DOHH2 (cell line): ENCODE results near the gene TLK2.
A peak's percentile ranks its signal among the peaks of the same experiment; 100 is the strongest.
"Not testable (repeated sequence)": the region's sequence is repeated elsewhere in the genome, so short reads cannot be mapped to it uniquely, and the experiment has no call there.

Experiments used
- H3F3A ChIP-seq: fragments of 200-600 bp; sonication (generic), shearing (Covaris generic); 2 replicates; pipeline ENCODE4 v1.6.0; 2016; ENCODE audit warnings: antibody characterized with exemption, mild to moderate bottlenecking; ENCODE audit not compliant: control insufficient read depth, insufficient read depth
- H3K27ac ChIP-seq: fragments of 200-600 bp; sonication (generic); 2 replicates; pipeline ENCODE4 v1.5.1; 2014; ENCODE audit warnings: low read depth, mild to moderate bottlenecking, low read length, moderate library complexity
- H3K27me3 ChIP-seq: fragments of 200-600 bp; sonication (generic); 2 replicates; pipeline ENCODE4 v1.6.1; 2014; ENCODE audit warnings: mild to moderate bottlenecking, low read length, mixed read lengths; ENCODE audit not compliant: control insufficient read depth
- H3K36me3 ChIP-seq: fragments of 200-600 bp; sonication (generic); 2 replicates; pipeline ENCODE4 v1.6.1; 2014; ENCODE audit warnings: mild to moderate bottlenecking, low read length, moderate library complexity, mixed read lengths; ENCODE audit not compliant: control insufficient read depth
- H3K4me1 ChIP-seq: fragments of 200-600 bp; sonication (generic); 2 replicates; pipeline ENCODE4 v1.6.1; 2014; ENCODE audit warnings: mild to moderate bottlenecking, low read length, mixed read lengths; ENCODE audit not compliant: control insufficient read depth
- H3K4me2 ChIP-seq: fragments of 200-600 bp; sonication (generic); 2 replicates; pipeline ENCODE4 v1.6.0; 2014; ENCODE audit warnings: mild to moderate bottlenecking, low read length, moderate library complexity
- H3K4me3 ChIP-seq: fragments of 200-600 bp; sonication (generic); 2 replicates; pipeline ENCODE4 v1.5.1; 2014; ENCODE audit warnings: mild to moderate bottlenecking, low read length, mixed read lengths
- H3K79me2 ChIP-seq: fragments of 200-600 bp; sonication (generic); 2 replicates; pipeline ENCODE4 v1.6.1; 2014; ENCODE audit warnings: mild to moderate bottlenecking, low read length, mixed read lengths; ENCODE audit not compliant: control insufficient read depth
- H3K9me2 ChIP-seq: fragments of 200-600 bp; sonication (generic); replicated peaks from 2 replicates; pipeline ENCODE4 v1.6.1; 2014; ENCODE audit warnings: mild to moderate bottlenecking, low read length, mixed read lengths; ENCODE audit not compliant: control insufficient read depth
- H3K9me3 ChIP-seq: fragments of 200-600 bp; sonication (generic); 2 replicates; pipeline ENCODE4 v1.6.1; 2014; ENCODE audit warnings: antibody characterized with exemption, low read length, mixed read lengths; ENCODE audit not compliant: control insufficient read depth, insufficient read depth
- H4K20me1 ChIP-seq: fragments of 200-600 bp; sonication (generic); 2 replicates; pipeline ENCODE4 v1.6.0; 2014; ENCODE audit warnings: low read depth, mild to moderate bottlenecking, antibody characterized with exemption, low read length, moderate library complexity; ENCODE audit not compliant: control insufficient read depth, insufficient read depth
- EZH2phosphoT487 ChIP-seq: fragments of 200-600 bp; sonication (generic); IDR thresholded peaks from 2 replicates; pipeline ENCODE4 v1.6.1; 2017; ENCODE audit warnings: borderline replicate concordance, mild to moderate bottlenecking, antibody characterized with exemption, low read length, moderate library complexity, mixed read lengths
- TF ChIP-seq, protein P1 (sequence below): fragments of 200-600 bp; sonication (generic); IDR thresholded peaks from one replicate; pipeline ENCODE4 v1.5.1; 2014; ENCODE audit warnings: antibody characterized with exemption, mild to moderate bottlenecking, low read depth, low read length; ENCODE audit not compliant: poor library complexity, severe bottlenecking

Gene TLK2

GRCh38 chr17:62453656-62454055 lies 25.0 kb upstream of the TLK2 start:
- H3K79me2 ChIP-seq: not testable (repeated sequence)

GRCh38 chr17:62454111-62454510 lies 24.5 kb upstream of the TLK2 start:
- H3K27me3 ChIP-seq, H3K36me3 ChIP-seq, H3K9me3 ChIP-seq, H3K79me2 ChIP-seq, H4K20me1 ChIP-seq, H3K9me2 ChIP-seq: not testable (repeated sequence)
- Histone ChIP-seq H3K27ac (peak overlapping the region; percentile 100), H3F3A (peaks cover 32% of the 10 kb centered on the region), H3K4me1 (peaks cover 76% of the 10 kb centered on the region), H3K4me2 (peak overlapping the region; percentile 90), H3K4me3 (peak overlapping the region; percentile 68)

More at GRCh38 chr17:62453656-62454055, 25.0 kb upstream of the TLK2 start:
- Histone ChIP-seq H3K4me3 (peak overlapping the region; percentile 68), H3K27ac (peak overlapping the region; percentile 100), H3K4me1 (peaks cover 72% of the 10 kb centered on the region), H3F3A (peaks cover 32% of the 10 kb centered on the region), H3K4me2 (peak overlapping the region; percentile 90)
- not testable (repeated sequence) for H3K27me3 ChIP-seq, H3K9me3 ChIP-seq, H4K20me1 ChIP-seq, H3K9me2 ChIP-seq, H3K36me3 ChIP-seq

GRCh38 chr17:62456016-62456415 lies 22.6 kb upstream of the TLK2 start:
- H3K36me3 ChIP-seq: peaks cover 3% of the 10 kb centered on the region; the same call in 1 of the 2 replicates
- TF ChIP-seq EZH2phosphoT487: no peak
- TF ChIP-seq, protein P1, sequence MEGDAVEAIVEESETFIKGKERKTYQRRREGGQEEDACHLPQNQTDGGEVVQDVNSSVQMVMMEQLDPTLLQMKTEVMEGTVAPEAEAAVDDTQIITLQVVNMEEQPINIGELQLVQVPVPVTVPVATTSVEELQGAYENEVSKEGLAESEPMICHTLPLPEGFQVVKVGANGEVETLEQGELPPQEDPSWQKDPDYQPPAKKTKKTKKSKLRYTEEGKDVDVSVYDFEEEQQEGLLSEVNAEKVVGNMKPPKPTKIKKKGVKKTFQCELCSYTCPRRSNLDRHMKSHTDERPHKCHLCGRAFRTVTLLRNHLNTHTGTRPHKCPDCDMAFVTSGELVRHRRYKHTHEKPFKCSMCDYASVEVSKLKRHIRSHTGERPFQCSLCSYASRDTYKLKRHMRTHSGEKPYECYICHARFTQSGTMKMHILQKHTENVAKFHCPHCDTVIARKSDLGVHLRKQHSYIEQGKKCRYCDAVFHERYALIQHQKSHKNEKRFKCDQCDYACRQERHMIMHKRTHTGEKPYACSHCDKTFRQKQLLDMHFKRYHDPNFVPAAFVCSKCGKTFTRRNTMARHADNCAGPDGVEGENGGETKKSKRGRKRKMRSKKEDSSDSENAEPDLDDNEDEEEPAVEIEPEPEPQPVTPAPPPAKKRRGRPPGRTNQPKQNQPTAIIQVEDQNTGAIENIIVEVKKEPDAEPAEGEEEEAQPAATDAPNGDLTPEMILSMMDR: no peak
- H3F3A ChIP-seq: peaks cover 32% of the 10 kb centered on the region
- no peaks in the 10 kb centered on the region for H3K9me2 ChIP-seq
- H3K4me1 ChIP-seq: peaks cover 90% of the 10 kb centered on the region
- H3K79me2 ChIP-seq: no peaks in the 10 kb centered on the region
- peak overlapping the region; percentile 100 for H3K27ac ChIP-seq
- peak overlapping the region; percentile 90 for H3K4me2 ChIP-seq
- no peaks in the 10 kb centered on the region for H3K9me3 ChIP-seq
- H3K4me3 ChIP-seq: no peak overlapping the region
- H4K20me1 ChIP-seq: no peaks in the 10 kb centered on the region
- no peaks in the 10 kb centered on the region for H3K27me3 ChIP-seq

DNA sequence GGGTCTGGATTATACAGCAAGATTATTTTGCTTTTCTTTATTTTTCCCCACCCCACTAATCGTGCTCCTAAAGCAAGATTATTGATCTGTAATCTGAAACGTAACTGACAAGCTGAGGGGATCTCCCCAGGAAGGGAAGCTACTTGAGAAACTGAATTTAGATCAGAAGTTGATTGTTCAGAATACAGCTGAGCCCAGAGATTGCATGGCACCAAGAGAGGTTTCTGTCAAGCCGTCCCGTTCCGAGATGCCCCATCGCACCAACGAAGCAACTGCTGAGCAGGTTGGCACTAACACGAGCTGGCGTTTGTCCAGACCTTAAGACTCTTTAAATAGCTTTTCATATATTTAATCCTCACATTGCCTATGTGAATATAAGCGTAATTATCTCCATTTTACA lies 20.1 kb upstream of the TLK2 start:
- Histone ChIP-seq H3K4me2 (peak overlapping the region; percentile 91), H3K4me1 (peaks cover 76% of the 10 kb centered on the region), H3K4me3 (peak overlapping the region; percentile 53), H3F3A (peaks cover 22% of the 10 kb centered on the region), H3K27ac (peak overlapping the region; percentile 68)
- not testable (repeated sequence) for H3K27me3 ChIP-seq, H3K79me2 ChIP-seq, H3K9me2 ChIP-seq, H4K20me1 ChIP-seq, H3K36me3 ChIP-seq, H3K9me3 ChIP-seq

- H4K20me1 ChIP-seq, H3K36me3 ChIP-seq: not testable (repeated sequence)
Observed at GRCh38 chr17:62464422-62464821, 14.2 kb upstream of the TLK2 start.

DNA sequence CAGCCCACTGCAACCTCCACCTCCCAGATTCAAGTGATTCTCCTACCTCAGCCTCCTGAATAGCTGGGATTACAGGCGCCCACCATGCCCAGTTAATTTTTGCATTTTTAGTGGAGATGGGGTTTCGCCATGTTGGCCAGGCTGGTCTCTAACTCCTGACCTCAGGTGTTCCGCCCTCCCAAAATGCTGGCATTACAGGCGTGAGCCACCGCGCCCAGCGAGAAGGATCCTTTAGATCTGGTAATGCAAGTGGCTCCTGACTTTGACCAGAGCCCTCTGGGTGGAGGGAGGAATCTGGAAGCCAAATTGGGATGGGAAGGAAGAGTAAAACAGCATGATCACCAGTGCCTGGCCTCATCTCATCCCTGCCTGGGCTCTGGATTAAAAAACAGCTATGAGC lies 13.4 kb upstream of the TLK2 start:
- H4K20me1 ChIP-seq, H3K27ac ChIP-seq, H3K79me2 ChIP-seq, H3K27me3 ChIP-seq, H3K36me3 ChIP-seq, H3K9me3 ChIP-seq, H3F3A ChIP-seq, H3K9me2 ChIP-seq: not testable (repeated sequence)
- Histone ChIP-seq H3K4me3 (0 out of 2 replicates have a peak overlapping the region, but pooled peaks have one; percentile 34), H3K4me1 (peaks cover 26% of the 10 kb centered on the region), H3K4me2 (peak overlapping the region; percentile 45; the same call in 1 of the 2 replicates)

More at GRCh38 chr17:62464422-62464821, 14.2 kb upstream of the TLK2 start:
- not testable (repeated sequence) for H3K9me3 ChIP-seq, H3K27ac ChIP-seq, H3K27me3 ChIP-seq, H3F3A ChIP-seq, H3K79me2 ChIP-seq, H3K9me2 ChIP-seq
- peaks cover 32% of the 10 kb centered on the region for H3K4me1 ChIP-seq
- peak overlapping the region; percentile 45 for H3K4me2 ChIP-seq
- peak overlapping the region; percentile 34; the same call in 1 of the 2 replicates for H3K4me3 ChIP-seq

DNA sequence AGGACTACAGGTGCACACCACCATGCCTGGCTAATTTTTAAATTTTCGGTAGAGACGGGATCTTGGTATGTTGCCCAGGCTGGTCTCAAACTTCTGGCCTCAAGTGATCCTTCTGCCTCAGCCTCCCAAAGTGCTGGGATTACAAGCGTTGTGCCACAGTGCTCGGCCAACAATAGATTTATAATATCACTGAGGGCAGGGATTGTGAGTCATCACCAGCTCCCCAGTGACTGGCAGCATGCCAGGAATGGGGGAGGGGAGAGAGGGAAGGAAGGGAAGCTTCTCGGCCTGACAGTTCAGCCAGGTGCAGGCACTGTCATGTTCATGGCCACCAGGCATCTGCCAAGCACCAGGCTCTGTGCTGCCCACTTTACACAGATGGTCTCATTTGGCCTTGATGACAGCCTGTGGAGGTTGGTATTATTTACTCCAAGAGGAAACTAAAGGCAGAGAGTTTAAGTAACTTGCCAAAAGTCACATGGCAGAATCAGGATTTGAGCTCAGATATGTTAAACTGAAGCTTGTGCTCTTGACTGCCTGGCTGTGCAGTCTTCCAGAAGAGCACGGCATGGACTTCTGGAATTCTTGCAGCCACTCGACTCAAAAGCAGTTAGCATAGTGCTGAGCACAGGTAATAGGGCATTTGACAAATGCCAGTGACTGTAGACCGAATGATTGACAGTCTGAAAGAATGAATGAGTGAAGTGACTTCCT lies 7.8 kb upstream of the TLK2 start:
- H4K20me1 ChIP-seq, H3K4me3 ChIP-seq, H3K27me3 ChIP-seq, H3K27ac ChIP-seq, H3K79me2 ChIP-seq, H3K36me3 ChIP-seq, H3F3A ChIP-seq, H3K9me3 ChIP-seq, H3K9me2 ChIP-seq: not testable (repeated sequence)
- Histone ChIP-seq H3K4me1 (peaks cover 13% of the 10 kb centered on the region), H3K4me2 (peak overlapping the region; percentile 41; the same call in 1 of the 2 replicates)
